GM10266 (cell line): Measurements from ENCODE around the gene UBASH3B.
"Not testable (repeated sequence)": the region's sequence is repeated elsewhere in the genome, so short reads cannot be mapped to it uniquely, and the experiment has no call there.

Experiments
- DNase-seq: peaks from one replicate; pipeline ENCODE4 v3.0.0; 2012; ENCODE audit errors: extremely low spot score
- TF ChIP-seq, protein P1 (sequence below): IDR thresholded peaks from 2 replicates; pipeline ENCODE4 v1.5.1; 2012; ENCODE audit warnings: mild to moderate bottlenecking, low read depth; ENCODE audit not compliant: control insufficient read depth, insufficient read depth; ENCODE audit errors: missing control alignments

UBASH3B gene

GRCh38 chr11:122726028-122726427 lies 70.5 kb downstream of the UBASH3B start:
- no peak for DNase-seq
- TF ChIP-seq, protein P1, sequence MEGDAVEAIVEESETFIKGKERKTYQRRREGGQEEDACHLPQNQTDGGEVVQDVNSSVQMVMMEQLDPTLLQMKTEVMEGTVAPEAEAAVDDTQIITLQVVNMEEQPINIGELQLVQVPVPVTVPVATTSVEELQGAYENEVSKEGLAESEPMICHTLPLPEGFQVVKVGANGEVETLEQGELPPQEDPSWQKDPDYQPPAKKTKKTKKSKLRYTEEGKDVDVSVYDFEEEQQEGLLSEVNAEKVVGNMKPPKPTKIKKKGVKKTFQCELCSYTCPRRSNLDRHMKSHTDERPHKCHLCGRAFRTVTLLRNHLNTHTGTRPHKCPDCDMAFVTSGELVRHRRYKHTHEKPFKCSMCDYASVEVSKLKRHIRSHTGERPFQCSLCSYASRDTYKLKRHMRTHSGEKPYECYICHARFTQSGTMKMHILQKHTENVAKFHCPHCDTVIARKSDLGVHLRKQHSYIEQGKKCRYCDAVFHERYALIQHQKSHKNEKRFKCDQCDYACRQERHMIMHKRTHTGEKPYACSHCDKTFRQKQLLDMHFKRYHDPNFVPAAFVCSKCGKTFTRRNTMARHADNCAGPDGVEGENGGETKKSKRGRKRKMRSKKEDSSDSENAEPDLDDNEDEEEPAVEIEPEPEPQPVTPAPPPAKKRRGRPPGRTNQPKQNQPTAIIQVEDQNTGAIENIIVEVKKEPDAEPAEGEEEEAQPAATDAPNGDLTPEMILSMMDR, result no peak

DNA sequence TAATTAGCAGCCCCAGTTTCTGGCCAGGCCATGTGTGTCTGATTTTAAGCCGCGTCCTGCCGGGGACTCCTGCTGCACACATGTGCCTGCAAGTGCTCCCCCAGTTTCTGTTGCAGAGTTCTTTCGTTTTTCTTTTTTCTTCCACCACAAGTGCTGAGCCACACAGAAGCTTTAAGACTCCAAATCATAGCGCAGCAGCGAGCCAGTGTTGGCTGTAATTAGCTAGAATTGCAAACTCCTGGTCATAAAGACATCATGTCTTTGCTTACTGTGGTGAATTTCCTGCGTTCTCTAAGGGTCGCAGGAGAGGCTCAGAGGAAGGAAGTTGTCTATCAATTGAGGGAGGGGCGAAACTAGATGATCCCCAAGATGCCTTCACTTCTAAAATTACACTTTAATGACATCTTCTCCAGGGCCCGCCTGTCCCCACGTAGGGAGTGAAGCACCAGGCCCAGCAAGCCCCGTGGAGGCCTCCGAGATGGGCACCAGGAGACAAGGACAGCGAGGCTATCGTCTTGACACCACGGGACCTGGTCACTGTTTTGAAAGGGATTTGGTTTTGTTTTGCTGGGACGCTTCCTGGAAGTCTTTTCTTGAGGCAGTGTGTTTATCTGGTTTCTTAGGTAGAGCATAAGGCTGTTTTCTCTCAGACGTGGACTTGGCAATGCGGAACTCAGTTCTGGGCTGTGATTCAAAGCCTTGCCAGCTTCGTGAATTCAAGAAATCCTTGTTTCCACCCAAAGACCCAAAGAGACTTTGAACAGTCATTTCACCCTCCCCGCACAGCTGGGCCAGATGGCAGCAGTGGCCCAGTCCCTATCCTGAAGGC lies 71.8 kb downstream of the UBASH3B start:
- DNase-seq, result peak; percentile 53
- TF ChIP-seq, protein P1, result no peak

- no peak for DNase-seq
- TF ChIP-seq, protein P1, result no peak
Observed at GRCh38 chr11:122728561-122728960, 73.0 kb downstream of the UBASH3B start.

DNA sequence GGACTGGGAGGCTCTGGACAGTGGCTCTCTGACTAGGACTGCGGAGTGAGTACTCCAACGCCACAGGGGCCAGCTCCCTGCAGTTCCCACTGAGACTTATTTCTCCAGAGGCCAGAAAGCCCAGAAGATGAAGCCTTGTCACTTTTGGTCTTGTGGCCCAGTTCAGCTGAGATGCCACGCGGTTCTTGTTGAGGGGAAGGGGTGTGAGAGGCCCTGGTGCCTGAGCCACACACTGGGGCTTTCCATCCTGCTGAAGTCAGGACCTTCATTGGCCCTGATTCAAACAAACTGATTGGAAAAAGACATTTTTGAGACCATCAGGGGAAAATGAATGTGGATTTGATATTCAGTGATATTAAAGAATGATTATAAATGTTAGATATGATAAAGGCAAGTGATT lies 73.6 kb downstream of the UBASH3B start:
- TF ChIP-seq, protein P1, result no peak
- no peak for DNase-seq

GRCh38 chr11:122730694-122731093 lies 75.2 kb downstream of the UBASH3B start:
- DNase-seq, result not testable (repeated sequence)

DNA sequence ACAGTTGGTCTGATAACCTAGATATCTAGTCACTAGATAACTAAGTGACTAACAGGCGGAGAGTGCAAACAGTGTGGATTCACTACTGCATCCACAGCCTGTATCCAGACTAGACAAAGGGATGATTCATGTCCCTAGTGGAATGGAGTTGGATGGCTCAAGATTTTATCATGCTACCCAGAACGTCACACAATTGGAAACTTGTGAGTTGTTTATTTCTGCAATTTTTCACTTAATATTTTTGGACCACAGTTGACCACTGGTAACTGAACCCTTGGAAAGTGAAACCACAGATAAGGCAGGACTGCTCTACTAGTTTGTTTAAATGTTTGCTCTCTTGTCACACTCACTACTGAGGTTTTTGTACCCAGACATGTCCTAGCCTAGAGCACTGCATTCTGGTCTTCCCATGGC lies 76.0 kb downstream of the UBASH3B start:
- no peak for DNase-seq
- TF ChIP-seq, protein P1, result no peak

DNA sequence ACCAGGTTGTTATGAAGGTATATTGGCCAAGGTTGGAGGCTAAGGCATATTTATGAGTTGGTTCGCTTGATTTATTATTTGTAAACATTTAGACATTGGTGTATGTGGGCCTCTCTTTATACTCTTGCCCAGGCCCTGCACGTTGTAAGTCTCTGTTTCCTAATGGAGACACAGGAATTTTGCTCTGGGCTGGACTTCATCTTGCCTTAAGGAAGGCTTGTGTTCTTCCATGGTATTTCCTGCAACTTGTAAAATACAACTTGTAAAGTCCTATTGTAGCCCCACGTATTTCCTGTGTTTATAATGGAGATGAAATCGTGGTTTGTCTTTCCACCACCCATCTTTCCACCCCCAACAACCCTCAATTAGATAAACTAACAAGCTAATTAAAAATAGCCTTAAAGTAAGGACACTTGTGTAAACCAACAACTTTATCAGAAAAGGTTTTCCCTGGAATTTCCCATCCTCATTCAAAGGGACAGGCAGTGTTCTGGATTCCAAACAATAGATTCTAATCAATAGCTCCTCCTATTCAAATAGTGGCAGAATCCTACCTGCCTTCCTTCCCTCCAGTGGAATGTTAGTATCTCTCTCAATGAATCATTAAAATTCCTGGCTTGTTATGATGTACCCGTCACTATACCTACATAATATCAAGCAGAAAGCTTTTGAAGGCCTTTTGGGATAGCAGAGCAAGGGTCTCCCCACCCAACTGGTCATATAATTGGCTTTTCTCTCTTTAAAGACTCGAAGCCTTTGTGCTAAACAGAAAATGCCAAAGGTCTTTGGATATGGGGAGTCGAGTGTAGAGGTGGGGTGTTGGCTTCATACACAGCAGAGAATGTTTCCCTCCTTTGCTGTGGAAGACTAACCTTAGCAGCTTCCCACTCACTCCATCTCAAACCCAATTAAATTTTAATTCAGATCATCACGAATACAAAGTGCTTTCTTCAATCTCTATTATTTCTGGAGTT lies 77.1 kb downstream of the UBASH3B start:
- TF ChIP-seq, protein P1, result no peak
- DNase-seq, result no peak
